Lower leg skin (tissue), 4 donors: ENCODE results near the gene MAN1A1. TPM values are rescaled to one million over a fixed set of nuclear protein-coding genes. Genes with fewer than 3 reads are reported as not detected.

ENCODE experiments used
- DNase-seq, 2 donors: peaks; one replicate each; pipeline ENCODE4 v3.0.0-alpha.2; 2019; ENCODE audit warnings: low spot score in 2 of 2
- H3K4me3 ChIP-seq: fragments of 200-600 bp; sonication (generic); 2 replicates; pipeline ENCODE4 v1.5.1; 2017; ENCODE audit warnings: mild to moderate bottlenecking, low read depth; ENCODE audit not compliant: poor library complexity, severe bottlenecking
- CTCF ChIP-seq, 3 donors: fragments of 450-650 bp; IDR thresholded peaks; one replicate each; pipeline ENCODE4 v1.5.1; 2016; ENCODE audit warnings: antibody characterized with exemption in 3 of 3, mild to moderate bottlenecking in 3 of 3, moderate library complexity in 2 of 3
- POLR2A ChIP-seq, 2 donors: fragments of 450-650 bp; IDR thresholded peaks; one replicate each; pipeline ENCODE4 v1.6.1; 2016 to 2017; ENCODE audit warnings: antibody characterized with exemption in 2 of 2, mild to moderate bottlenecking in 1 of 2, moderate library complexity in 1 of 2
- WGBS, 2 donors: methylation state at CpG; one replicate each; pipeline ENCODE4 v1.1.5; 2018; 5-methylcytosine and 5-hydroxymethylcytosine counted together
- intact Hi-C: fragments of 100-400 bp; cut with DNase I; formaldehyde crosslinking; loops from one replicate; pipeline ENCODE4 v1.15.0; 2023; ENCODE audit warnings: low total_unique reads
- total RNA-seq, 4 donors: library from RNA; depleted of rRNA; stranded (reverse); fragments of >200 nt; gene quantifications; one replicate each; pipeline ENCODE4 v1.1.0, GENCODE V29; 2016

MAN1A1 gene
- total RNA-seq, 4 donors from 2014 or later, result 33.5 to 85.7 (median 37.1) TPM

GRCh38 chr6:119241111-119241465 lies 108.5 kb downstream of the MAN1A1 start:
- TF ChIP-seq CTCF (IDR thresholded peaks at IDR 0.05) (no peak), POLR2A (IDR thresholded peaks at IDR 0.05) (no peak)
- H3K4me3 ChIP-seq, result no peak overlapping the region
- intact Hi-C loops, result no loop called here
- 34 to 45% methylated on average over 2 of the region's 2 CpGs for WGBS, 2 donors
- no peak for DNase-seq

- DNase-seq, result no peak
- TF ChIP-seq CTCF (IDR thresholded peaks at IDR 0.05) (no peak), POLR2A (IDR thresholded peaks at IDR 0.05) (no peak)
- H3K4me3 ChIP-seq, result no peak overlapping the region
- intact Hi-C loops, result no loop called here
- 88 to 95% methylated on average over 5 of the region's 5 CpGs for WGBS, 2 donors
These were observed 109.1 kb downstream of the MAN1A1 start for GRCh38 chr6:119240257-119241110.

GRCh38 chr6:119237177-119237715 lies 112.3 kb downstream of the MAN1A1 start:
- TF ChIP-seq POLR2A (IDR thresholded peaks at IDR 0.05) (no peak), CTCF (IDR thresholded peaks at IDR 0.05) (no peak)
- intact Hi-C loops, result no loop called here
- H3K4me3 ChIP-seq, result no peak overlapping the region
- 94 to 95% methylated on average over 7 of the region's 7 CpGs for WGBS, 2 donors
- no peak for DNase-seq

GRCh38 chr6:119234941-119235340 lies 114.6 kb downstream of the MAN1A1 start:
- WGBS, 2 donors, result 94 to 99% methylated on average over 4 of the region's 4 CpGs
- no peak overlapping the region for H3K4me3 ChIP-seq
- intact Hi-C loops, result no loop called here
- TF ChIP-seq POLR2A (IDR thresholded peaks at IDR 0.05) (no peak), CTCF (IDR thresholded peaks at IDR 0.05) (no peak)
- DNase-seq, result no peak

GRCh38 chr6:119234457-119234856 lies 115.1 kb downstream of the MAN1A1 start:
- 87% methylated on average over 5 of the region's 5 CpGs for WGBS, 2 donors
- intact Hi-C loops, result no loop called here
- H3K4me3 ChIP-seq, result no peak overlapping the region
- no peak for TF ChIP-seq POLR2A (IDR thresholded peaks at IDR 0.05)
- no peak for TF ChIP-seq CTCF (IDR thresholded peaks at IDR 0.05)
- no peak for DNase-seq
